DND-41 (cell line): Measurements from ENCODE around the gene TRPC4AP.

Source experiments
- ATAC-seq: fragments of 200-7000 bp; cut with Tn5 transposase; 3 replicates; pipeline ENCODE4 v1.9.1; 2021; ENCODE audit warnings: low read depth; ENCODE audit not compliant: insufficient read depth
- DNase-seq: peaks from one replicate; pipeline ENCODE4 v3.0.0-alpha.2; 2020
- H2AFZ ChIP-seq: 2 replicates; pipeline ENCODE4 v1.6.0; 2012; ENCODE audit warnings: low read depth, low read length
- H3K27ac ChIP-seq: 2 replicates; pipeline ENCODE4 v1.5.1; 2012; ENCODE audit warnings: low read length, inconsistent platforms
- H3K27me3 ChIP-seq: fragments of 200-600 bp; sonication (generic); 2 replicates; pipeline ENCODE4 v1.6.0; 2012; ENCODE audit warnings: low read length, mild to moderate bottlenecking, inconsistent platforms; ENCODE audit not compliant: insufficient read depth, poor library complexity
- H3K36me3 ChIP-seq: 2 replicates; pipeline ENCODE4 v1.5.1; 2012; ENCODE audit warnings: low read length, inconsistent platforms; ENCODE audit not compliant: insufficient read depth
- H3K4me1 ChIP-seq: 2 replicates; pipeline ENCODE4 v1.5.1; 2012; ENCODE audit warnings: mild to moderate bottlenecking, low read length; ENCODE audit not compliant: insufficient read depth
- H3K4me2 ChIP-seq: 2 replicates; pipeline ENCODE4 v1.6.0; 2012; ENCODE audit warnings: mild to moderate bottlenecking, moderate library complexity, low read length, inconsistent platforms; ENCODE audit not compliant: insufficient read depth
- H3K4me3 ChIP-seq, 2 experiments: fragments of 200-600 bp in 1 of 2; shearing (Covaris generic) in 1 of 2; 2 replicates each; pipeline ENCODE4 v1.5.1; 2012 to 2016; ENCODE audit warnings: inconsistent platforms in 2 of 2, low read length in 2 of 2, mild to moderate bottlenecking in 2 of 2, low read depth in 1 of 2, moderate library complexity in 1 of 2
- H3K79me2 ChIP-seq: 2 replicates; pipeline ENCODE4 v1.6.0; 2012; ENCODE audit warnings: low read length, inconsistent platforms; ENCODE audit not compliant: insufficient read depth
- H3K9ac ChIP-seq: 2 replicates; pipeline ENCODE4 v1.6.0; 2012; ENCODE audit warnings: low read depth, mild to moderate bottlenecking, inconsistent platforms, low read length, moderate library complexity
- H3K9me3 ChIP-seq: 2 replicates; pipeline ENCODE4 v1.5.1; 2012; ENCODE audit warnings: low read length, moderate library complexity, mild to moderate bottlenecking, inconsistent platforms; ENCODE audit not compliant: insufficient read depth, severe bottlenecking
- H4K20me1 ChIP-seq: 2 replicates; pipeline ENCODE4 v1.6.0; 2012; ENCODE audit warnings: low read length; ENCODE audit not compliant: insufficient read depth
- EZH2 ChIP-seq: IDR thresholded peaks from 3 replicates; pipeline ENCODE4 v1.6.1; 2012; ENCODE audit warnings: borderline replicate concordance, low read depth, mild to moderate bottlenecking, moderate library complexity, low read length, inconsistent platforms; ENCODE audit not compliant: severe bottlenecking
- TF ChIP-seq, protein P1 (sequence below): IDR thresholded peaks from 2 replicates; pipeline ENCODE4 v1.5.1; 2012; ENCODE audit warnings: borderline replicate concordance, low read length, moderate library complexity, mild to moderate bottlenecking; ENCODE audit not compliant: poor library complexity, severe bottlenecking; ENCODE audit errors: extremely low read depth

Gene TRPC4AP

DNA sequence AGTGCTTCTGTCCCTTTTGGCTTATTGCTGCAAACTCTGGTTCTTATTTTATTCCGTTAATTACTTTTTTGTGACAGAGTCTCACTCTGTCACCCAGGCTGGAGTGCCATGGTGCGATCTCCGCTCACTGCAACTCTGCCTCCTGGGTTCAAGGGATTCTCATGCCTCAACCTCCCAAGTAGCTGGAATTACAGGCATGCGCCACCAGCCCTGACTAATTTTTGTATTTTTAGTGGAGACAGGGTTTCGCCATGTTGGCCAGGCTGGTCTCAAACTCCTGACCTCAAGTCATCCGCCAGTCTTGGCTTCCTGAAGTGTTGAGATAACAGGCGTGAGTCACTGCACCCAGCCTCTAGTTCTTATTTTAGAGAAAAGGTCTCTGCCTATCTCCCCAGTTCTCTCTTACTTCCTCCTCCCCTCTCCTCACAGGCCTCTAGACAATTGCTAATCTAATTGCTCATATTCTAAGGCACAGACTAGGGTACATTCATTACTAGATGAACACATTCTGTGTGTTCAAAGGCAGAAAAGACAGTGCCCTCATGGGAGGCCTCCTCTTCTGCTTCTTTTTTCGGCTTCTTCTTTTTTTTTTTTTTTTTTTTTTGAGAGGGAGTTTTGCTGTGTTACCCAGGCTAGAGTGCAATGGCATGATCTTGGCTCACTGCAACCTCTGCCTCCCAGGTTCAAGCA, 27.6 kb upstream of the TRPC4AP start:
- peaks cover 73% of the 10 kb centered on the region for H3K36me3 ChIP-seq
- no peak for TF ChIP-seq EZH2
- TF ChIP-seq, protein P1, sequence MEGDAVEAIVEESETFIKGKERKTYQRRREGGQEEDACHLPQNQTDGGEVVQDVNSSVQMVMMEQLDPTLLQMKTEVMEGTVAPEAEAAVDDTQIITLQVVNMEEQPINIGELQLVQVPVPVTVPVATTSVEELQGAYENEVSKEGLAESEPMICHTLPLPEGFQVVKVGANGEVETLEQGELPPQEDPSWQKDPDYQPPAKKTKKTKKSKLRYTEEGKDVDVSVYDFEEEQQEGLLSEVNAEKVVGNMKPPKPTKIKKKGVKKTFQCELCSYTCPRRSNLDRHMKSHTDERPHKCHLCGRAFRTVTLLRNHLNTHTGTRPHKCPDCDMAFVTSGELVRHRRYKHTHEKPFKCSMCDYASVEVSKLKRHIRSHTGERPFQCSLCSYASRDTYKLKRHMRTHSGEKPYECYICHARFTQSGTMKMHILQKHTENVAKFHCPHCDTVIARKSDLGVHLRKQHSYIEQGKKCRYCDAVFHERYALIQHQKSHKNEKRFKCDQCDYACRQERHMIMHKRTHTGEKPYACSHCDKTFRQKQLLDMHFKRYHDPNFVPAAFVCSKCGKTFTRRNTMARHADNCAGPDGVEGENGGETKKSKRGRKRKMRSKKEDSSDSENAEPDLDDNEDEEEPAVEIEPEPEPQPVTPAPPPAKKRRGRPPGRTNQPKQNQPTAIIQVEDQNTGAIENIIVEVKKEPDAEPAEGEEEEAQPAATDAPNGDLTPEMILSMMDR, result no peak
- H4K20me1 ChIP-seq, result no peaks in the 10 kb centered on the region
- no peak overlapping the region for H3K9ac ChIP-seq
- no peak overlapping the region for H3K4me3 ChIP-seq
- no peaks in the 10 kb centered on the region for H3K4me1 ChIP-seq
- no peak overlapping the region for H3K27ac ChIP-seq
- no peak overlapping the region for H3K4me2 ChIP-seq
- ATAC-seq (no peak), DNase-seq (no peak)
- no peaks in the 10 kb centered on the region for H3K9me3 ChIP-seq
- H2AFZ ChIP-seq, result no peak overlapping the region
- no peaks in the 10 kb centered on the region for H3K79me2 ChIP-seq
- H3K27me3 ChIP-seq, result no peaks in the 10 kb centered on the region

DNA sequence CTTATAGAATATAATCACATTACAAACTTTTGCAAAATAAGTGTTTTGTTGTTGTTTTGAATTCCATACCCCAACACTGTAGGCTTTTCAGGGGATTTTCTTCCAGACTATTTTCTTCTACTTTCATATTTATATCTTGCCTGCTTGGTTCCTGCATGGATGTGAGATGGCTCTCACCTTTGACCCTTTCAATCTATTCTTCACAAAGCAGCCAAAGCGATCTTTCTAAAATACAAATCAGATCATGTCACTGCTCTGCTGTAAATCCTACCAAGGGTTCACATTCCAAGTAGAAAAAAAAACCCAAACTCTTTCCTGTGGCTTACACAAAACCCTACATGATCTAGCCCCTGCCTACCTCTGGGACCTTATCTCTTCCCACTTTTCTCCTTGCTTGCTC, 25.0 kb upstream of the TRPC4AP start:
- Histone ChIP-seq H3K4me3 (no peak overlapping the region), H3K4me2 (no peak overlapping the region), H4K20me1 (no peaks in the 10 kb centered on the region), H3K79me2 (no peaks in the 10 kb centered on the region), H3K36me3 (peaks cover 63% of the 10 kb centered on the region), H3K4me1 (no peaks in the 10 kb centered on the region), H3K27ac (no peak overlapping the region), H2AFZ (no peak overlapping the region), H3K9me3 (no peaks in the 10 kb centered on the region), H3K27me3 (no peaks in the 10 kb centered on the region), H3K9ac (no peak overlapping the region)
- DNase-seq, result no peak
- ATAC-seq, result no peak
- no peak for TF ChIP-seq EZH2
- TF ChIP-seq, protein P1, result no peak

DNA sequence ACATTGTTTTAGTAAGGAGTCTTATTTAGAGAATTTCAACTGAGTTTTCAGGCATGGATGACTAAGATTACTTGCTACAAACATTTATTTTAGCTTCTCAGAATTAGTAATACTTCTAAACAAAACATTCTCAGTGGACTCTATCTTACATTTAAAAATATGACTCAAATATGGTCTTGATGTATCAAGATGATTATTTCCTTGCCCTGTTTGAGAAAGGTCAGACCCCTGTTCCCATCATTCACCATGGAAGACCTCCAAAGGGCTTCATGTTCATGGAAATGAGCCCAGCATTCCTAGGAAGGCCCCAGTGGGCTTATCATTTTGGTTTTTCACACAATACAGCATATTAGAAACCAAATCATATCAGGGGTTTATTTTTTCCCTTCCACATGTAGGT, 24.6 kb upstream of the TRPC4AP start:
- H3K9me3 ChIP-seq, result no peaks in the 10 kb centered on the region
- H3K27me3 ChIP-seq, result no peaks in the 10 kb centered on the region
- H2AFZ ChIP-seq, result no peak overlapping the region
- H3K4me2 ChIP-seq, result no peak overlapping the region
- TF ChIP-seq EZH2, result no peak
- TF ChIP-seq, protein P1, result no peak
- ATAC-seq (no peak), DNase-seq (no peak)
- no peaks in the 10 kb centered on the region for H4K20me1 ChIP-seq
- no peak overlapping the region for H3K9ac ChIP-seq
- no peaks in the 10 kb centered on the region for H3K79me2 ChIP-seq
- no peak overlapping the region for H3K4me3 ChIP-seq
- no peak overlapping the region for H3K27ac ChIP-seq
- no peaks in the 10 kb centered on the region for H3K4me1 ChIP-seq
- peaks cover 61% of the 10 kb centered on the region for H3K36me3 ChIP-seq
